GM08714 (cell line): Measurements from ENCODE around the gene DAB1.

Source experiments
- H3K4me3 ChIP-seq: fragments of 200-500 bp; sonication (Bioruptor generic); 2 replicates; pipeline ENCODE4 v1.5.1; 2014; ENCODE audit warnings: mild to moderate bottlenecking, low read length, inconsistent platforms
- ZNF274 ChIP-seq: IDR thresholded peaks from 2 replicates; pipeline ENCODE4 v1.6.1; 2012; ENCODE audit warnings: mild to moderate bottlenecking, low read depth, low read length

DAB1 gene

DNA sequence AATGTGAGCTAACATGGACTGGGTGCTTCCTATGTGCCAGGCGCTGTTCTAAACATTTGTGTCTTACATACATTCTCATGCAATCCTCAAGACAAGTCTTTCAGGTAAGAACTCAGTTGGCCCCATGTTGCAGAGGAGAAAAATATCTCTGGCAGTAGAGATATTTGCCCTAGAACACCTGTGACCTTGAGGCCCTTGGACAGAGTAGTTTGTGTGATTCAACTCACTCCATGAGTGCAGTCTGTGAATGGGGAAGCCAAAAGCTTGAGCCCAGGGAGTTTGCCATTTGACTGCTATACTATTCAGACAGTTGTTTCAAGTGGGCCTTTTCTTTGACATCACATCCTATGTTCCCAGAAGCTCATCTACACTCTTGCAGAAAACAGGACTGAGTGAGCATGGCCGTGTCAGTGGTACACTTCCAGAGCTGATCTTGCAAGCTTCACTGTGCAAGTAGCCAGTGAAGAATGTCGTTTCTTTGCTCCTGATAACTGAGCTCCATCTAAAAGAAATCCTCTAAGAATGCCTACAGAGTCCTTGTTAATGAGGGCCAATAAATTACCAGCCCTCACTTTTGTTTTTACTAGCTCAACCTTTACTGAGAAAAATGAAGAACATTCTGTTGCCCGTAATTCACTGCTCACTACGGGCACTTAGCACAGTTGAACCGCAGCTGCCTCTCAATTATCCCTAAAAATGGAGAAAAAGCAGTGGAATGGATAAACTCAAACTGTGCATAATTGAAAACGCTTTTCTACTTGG lies 359.3 kb downstream of the DAB1 start:
- no peak overlapping the region for H3K4me3 ChIP-seq
- no peak for TF ChIP-seq ZNF274

GRCh38 chr1:57063406-57064125 lies 360.3 kb downstream of the DAB1 start:
- H3K4me3 ChIP-seq, result no peak overlapping the region
- TF ChIP-seq ZNF274, result no peak

- no peak overlapping the region for H3K4me3 ChIP-seq
- no peak for TF ChIP-seq ZNF274
Measured at GRCh38 chr1:57061369-57061768, 362.5 kb downstream of the DAB1 start.

DNA sequence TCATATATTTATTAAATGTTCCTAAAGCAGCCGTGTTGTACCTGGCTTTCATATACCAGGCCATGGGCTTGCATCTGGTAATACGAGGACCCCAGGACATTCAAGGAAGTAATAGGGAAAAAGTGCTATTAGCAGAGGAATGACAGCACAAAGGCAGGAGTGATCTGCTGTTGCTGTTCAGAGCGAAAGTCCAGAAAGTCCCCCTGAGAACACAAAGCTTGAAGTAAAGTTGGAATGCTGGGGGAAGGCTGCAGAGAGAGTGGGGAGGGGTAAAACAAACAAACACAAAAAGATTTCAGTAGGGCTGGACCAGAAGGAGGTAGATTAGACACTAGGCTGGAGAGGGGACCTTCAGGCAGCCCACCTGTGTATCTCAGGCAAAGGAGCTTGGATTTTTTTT lies 363.4 kb downstream of the DAB1 start:
- no peak for TF ChIP-seq ZNF274
- H3K4me3 ChIP-seq, result no peak overlapping the region

DNA sequence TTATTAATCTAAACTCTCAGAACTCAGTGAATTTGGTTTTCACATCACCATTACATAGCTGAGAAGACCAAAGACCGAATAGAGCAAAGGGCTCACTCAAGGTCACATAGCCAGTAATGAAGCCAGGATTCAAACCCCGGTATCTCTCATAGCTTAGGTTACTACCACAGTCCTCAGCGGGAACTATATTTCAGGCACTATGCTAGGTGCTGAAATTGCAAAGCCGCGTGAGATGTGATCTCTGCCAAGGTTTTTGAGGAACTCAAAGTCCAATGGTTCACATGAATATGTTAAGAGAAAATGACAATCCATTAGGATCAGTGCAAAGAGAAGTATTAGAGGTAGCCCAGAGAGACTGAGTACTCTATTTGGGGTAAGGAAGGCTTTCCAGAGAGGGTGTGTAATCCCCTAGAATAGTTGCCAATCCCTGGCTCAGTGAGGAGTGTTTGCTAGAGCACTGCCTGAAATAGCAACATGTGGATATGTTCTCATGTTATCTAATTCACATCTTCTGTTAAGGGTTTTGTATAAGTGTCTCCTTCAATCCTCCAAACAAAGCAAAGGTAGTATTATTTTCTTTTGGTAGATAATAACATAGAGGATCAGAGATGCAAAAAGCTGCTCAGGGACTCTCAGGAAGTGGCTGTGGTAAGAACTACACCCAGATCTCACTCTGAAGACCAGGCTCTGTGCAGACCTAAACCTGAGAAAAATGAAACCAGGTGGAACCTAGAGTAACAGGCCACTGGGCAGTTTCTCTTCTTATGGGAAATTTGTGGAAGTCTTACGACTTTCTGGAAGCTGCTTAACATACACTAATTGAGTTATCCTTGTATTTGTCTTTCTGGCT lies 365.0 kb downstream of the DAB1 start:
- no peak for TF ChIP-seq ZNF274

DNA sequence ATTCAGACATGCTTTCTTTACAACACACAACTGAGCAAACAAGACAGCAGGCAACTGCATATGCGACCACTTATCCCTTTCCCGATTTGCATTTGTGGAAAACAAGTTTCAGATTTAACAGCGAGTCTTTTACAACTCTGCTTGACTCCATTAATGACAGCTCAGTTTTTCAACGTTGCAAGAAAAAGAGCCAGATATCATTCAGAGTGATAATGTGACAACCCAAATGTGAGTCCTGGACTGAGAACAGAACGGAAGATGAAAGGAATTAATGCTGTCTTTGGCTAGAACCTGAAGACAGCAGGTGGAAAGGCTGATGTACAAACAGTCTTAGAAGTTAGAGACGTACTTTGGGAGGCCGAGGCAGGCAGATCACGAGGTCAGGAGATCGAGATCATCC lies 375.0 kb downstream of the DAB1 start:
- TF ChIP-seq ZNF274, result no peak

More for the DNA sequence above, 365.0 kb downstream of the DAB1 start:
- no peak overlapping the region for H3K4me3 ChIP-seq

GRCh38 chr1:57046462-57046861 lies 377.4 kb downstream of the DAB1 start:
- no peak for TF ChIP-seq ZNF274
- no peak overlapping the region for H3K4me3 ChIP-seq

More for the DNA sequence above, 375.0 kb downstream of the DAB1 start:
- H3K4me3 ChIP-seq, result no peak overlapping the region

- no peak for TF ChIP-seq ZNF274
- H3K4me3 ChIP-seq, result no peak overlapping the region
Measured at GRCh38 chr1:57041901-57042300, 382.0 kb downstream of the DAB1 start.

DNA sequence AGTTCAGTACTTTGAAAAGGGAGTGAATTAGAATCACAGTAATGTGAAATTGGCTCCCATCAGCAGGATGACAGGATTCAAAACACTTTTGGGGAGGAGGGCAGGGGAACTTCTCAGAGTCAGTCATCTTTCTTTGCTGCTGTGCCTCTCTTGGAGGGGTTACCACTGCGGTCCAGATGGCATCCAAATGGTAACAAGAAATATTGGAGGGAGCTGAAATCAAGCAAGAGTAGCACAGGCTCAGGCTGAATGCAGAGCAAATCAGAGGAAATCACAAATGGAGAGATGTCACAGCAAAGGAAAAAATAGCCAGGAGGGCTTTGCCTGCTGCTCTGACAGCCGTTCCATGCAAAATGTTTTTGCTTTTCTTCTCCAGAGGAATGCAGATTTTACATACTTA lies 383.0 kb downstream of the DAB1 start:
- no peak overlapping the region for H3K4me3 ChIP-seq
- no peak for TF ChIP-seq ZNF274

GRCh38 chr1:57036641-57037579 lies 386.9 kb downstream of the DAB1 start:
- TF ChIP-seq ZNF274, result no peak
- no peak overlapping the region for H3K4me3 ChIP-seq

DNA sequence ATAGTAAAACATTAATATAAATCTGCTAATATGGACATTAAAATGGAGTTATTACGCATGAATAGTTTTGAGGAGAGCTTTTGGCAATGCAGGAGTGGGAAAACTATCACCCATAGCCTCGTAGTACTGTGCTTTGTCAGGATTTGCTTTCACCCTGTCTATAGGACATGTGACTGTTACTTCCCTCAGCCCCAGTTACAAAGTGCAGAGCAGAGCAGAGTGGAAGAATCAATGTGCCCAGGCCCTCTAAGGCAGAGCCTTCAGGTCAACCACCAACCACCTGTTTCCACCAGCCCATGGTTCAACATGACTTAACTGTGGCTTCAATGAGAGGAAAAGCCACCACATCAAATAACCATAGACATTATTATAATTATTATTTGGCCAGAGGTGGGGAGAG lies 389.1 kb downstream of the DAB1 start:
- no peak overlapping the region for H3K4me3 ChIP-seq
- no peak for TF ChIP-seq ZNF274

DNA sequence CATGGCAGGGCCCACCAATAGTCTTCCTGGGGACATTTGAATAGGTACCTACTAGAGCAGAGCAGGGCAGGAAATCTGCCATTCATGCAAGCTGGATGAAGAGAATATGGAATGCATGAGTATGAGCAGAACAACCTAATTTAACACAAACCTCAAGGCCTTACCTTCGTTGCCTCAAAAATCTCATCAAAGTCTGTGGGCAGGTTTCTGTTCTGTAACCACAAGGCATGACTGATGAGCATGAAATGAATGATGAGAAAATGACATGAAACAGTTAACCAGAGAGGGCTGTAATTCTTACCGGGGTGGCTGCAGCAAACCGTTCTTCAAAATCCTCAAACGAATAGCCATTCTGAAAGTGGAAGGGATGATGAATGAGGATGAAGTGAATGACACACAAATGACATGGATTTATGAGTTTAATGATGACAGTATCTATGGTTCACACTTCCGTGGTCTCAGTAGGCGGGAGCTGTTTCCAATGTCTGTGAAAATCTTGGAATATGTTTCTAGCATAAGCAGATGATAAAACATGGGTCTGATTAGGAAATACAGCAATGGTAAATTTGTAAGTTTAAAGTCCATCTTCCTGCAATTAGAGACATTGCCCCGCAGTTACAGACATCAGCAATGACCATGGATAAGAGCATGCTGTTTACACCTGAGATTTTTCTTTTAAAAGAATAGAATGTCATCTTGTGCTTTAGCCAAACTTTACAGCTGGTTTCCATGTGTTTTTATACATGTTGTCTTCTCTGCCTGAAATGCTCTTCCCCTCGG lies 390.4 kb downstream of the DAB1 start:
- no peak for TF ChIP-seq ZNF274
- H3K4me3 ChIP-seq, result no peak overlapping the region
